GM19351 (cell line): ENCODE results near the gene SH2D5.

ENCODE experiments used
- ATAC-seq: cut with Tn5 transposase; IDR thresholded peaks from one replicate; pipeline ENCODE4 v1.9.1; 2021; ENCODE audit warnings: mild to moderate bottlenecking, moderate library complexity; ENCODE audit not compliant: unreplicated experiment

The SH2D5 gene

DNA sequence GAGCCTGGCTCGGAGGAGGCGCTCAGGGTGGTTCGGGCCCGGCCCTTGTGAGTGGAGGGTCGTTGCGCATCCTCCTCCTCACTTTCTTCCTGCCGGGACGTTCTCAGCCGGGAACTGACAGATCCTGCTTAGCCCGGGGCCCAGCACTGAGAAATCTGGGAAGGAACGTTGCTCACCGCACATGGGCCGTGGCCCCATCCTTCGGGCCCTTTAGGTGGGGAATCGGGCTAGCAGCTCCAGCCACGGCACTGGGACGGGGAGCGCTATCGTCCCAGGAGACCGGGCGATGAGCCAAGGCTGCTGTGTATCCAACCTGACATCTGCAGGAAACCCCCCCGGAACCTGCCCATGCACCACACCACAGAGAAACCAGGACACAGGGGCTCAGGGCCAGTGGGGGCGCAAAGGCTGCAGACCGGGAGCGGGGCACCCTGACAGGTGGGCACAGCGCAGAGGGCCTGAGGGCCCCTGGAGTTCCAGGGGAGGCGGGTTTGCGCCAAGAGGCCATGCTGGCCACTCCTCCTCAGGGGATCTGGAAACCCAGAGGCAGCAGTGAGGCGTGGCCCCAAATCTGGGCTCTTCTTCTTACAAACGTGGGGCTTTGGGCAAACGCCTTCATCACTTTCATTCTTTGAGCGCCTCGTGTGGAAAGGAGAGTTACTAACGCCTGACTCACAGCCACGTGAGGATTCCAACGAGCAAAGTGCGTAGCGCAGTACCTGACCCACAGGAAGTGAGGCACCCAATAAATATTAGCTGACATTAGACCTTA, at the start of gene SH2D5:
TSS of gene SH2D5 (minus strand) at position 116 of the 772 bp plus-strand sequence. CDS start 4,659 bp downstream, outside the sequence.
- peak; percentile 57 for ATAC-seq

DNA sequence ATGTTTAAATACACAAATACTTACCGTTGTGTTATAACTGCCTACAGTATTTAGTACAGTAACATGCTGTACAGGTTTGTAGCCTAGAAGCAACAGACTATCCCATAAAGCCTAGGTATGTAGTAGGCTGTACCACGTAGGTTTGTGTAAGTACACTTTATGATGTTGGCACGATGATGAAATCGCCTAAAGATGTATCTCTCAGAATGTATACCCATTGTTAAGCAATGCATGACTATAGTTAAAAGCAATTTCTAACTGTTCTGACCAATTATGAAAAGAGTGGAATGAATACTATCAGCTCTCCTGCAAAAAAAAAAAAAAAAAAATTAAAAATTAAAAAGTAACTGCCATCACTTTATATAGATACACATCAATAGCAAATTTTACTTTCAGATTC, 43.2 kb upstream of the SH2D5 start:
- no peak for ATAC-seq

DNA sequence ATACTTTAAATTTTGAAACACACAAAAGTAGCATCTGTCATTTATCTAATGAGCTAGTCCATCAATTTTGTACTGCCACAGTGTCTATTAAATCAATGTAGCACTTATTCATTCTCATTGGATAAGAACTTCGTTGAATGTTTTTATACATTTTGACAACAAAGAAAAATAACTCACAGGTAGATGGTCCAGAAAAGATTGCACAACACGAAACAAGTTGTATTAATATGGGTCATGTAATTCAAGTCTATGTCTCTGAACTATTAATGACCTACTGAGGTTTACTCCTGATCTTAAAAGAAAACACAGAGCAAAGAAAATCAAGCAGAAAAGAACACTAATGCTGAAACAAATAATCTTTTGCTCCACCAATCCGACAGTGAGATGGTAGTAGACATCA, 39.3 kb upstream of the SH2D5 start:
- ATAC-seq = no peak

DNA sequence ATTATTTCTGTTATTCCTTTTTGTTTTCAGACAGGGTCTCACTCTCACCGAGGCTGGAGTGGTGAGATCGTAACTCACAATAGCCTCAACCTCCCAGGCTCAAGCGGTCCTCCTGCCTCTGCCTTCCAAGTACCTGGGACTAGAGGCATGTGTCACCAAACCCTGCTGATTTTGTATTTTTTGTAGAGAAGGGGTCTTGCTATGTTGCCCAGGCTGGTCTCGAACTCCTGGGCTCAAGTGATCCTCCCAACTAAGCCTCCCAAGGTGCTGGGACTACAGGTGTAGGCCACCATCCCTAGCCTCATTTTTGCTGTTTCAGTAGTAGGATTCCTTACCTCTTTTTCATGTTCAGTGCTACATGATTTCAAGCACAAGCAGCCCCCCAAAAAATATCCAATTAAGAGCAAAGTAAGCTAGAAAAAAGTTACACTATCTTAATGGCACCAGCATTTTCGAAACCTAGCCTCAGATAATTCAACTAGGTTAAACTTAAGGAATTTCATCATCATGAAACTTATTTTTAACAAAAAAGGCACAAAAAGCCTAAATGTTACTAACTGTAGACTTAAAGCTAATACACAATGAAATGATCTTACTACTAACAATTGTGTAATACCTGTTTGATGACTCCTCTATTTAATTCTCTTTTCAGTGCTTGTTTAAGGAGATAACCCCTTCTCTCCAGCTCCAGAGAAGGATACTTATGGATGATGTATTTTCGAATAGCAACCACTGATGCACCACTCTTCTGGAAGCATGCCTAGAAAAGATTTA, 38.0 kb upstream of the SH2D5 start:
- ATAC-seq = no peak

DNA sequence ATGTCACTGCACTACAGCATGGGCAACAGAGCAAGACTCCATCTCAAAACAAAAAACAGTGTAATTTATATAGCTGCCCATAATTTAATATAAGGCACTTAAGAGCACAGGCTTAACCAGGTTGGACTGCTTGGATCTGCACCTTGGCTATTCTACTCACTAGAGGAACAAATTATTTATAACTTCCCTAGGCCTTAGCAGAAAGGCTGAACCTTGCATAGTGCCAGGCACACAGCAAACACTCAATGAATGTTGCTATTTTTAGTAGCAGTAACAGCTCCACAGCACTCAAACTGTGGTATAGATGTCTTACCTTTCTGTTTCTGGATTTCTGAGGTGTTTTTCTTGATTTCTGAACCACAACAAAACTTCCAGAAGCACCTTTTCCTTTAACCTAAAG, 34.8 kb upstream of the SH2D5 start:
- no peak for ATAC-seq

DNA sequence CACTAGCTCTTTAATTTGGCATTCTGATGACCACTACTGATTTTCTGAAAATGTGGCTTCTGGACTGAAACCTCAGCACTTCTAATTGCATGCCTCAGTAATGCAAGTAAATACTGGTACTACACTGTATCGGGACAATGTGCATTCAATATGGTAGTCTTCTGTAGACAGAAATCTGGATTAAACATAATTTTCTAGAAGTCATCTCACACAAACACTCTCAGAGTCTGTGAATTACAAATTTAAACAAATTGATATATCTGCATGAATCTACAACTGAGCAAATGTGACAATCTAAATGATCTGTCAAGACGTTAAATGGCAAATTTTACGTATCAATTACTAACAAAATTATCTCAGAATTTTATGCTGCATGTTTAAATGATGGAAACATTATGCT, 30.9 kb upstream of the SH2D5 start:
- no peak for ATAC-seq

DNA sequence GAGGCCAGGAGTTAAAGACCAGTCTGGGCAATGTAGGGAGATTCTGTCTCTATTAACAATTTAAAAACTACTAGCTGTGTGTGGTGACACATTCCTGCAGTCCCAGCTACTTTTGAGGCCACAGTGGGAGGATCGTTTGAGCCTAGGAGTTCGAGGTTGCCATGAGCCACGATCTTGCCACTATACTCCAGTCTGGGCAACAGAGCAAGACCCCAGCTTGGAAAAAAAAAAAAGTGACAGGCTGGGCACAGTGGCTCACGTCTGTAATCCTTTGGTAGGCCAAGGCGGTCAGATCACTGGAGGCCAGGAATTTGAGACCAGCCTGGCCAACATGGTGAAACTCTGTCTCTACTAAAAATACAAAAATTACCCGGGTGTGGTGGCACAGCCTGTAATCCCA, 27.8 kb upstream of the SH2D5 start:
- ATAC-seq = no peak

DNA sequence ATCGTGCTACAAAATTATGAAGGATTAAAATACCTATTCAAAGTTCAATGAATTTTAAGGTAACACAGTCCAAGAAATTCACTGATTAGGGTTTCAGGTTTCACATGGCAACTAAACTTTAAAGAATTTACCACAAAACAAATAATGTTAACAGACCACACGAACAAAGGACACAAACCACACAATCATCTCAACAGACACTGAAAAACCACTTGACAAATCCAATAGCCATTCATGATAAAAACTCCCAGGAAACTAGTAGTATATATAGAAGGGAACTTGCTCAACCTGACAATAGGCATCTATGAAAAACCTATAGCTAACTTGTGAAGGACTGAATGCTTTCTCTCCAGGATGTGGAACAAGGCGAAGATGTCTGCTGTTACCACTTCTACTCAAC, 21.1 kb upstream of the SH2D5 start:
- ATAC-seq = no peak

DNA sequence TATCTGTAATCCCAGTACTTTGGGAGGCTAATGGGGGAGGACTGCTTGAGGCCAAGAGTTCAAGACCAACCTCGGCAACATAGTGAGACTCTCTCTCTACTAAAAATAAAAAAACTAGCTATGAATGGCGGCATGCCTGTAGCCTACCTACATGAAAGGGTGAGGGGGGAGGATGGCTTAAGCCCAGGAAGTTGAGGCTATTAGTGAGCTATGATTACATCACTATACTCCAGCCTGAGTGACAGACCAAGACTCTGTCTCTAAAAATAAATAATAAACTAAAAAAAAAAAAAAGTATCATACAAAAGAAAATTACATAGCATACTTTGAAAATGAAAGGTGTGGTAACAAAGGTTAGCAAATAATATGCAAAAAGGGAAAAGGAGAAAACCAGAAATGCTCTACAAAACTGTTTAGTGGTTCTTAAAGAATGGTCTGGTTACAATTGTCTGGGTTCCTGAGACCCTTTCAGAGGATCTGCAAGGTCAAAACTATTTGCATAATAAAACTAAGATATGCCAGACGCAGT, 19.0 kb upstream of the SH2D5 start:
- ATAC-seq = no peak

DNA sequence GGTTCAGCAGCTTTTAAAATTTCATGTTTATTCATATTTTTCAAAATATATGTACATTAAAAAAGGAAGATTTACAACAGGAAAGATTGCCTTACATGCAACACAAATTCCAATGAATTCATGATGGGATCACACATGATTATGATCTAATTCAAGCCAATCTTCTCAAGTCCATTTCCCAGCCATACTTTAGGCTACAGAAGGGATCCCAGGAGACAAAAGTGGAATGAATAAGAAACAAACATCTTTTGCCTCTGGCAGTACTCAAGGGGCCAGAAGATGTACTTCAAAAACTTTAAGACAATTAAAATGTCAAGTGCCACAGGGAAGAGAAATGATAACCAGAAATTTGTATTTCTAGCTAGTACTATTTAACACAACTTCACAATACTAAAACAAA, 10.2 kb upstream of the SH2D5 start:
- ATAC-seq = no peak

DNA sequence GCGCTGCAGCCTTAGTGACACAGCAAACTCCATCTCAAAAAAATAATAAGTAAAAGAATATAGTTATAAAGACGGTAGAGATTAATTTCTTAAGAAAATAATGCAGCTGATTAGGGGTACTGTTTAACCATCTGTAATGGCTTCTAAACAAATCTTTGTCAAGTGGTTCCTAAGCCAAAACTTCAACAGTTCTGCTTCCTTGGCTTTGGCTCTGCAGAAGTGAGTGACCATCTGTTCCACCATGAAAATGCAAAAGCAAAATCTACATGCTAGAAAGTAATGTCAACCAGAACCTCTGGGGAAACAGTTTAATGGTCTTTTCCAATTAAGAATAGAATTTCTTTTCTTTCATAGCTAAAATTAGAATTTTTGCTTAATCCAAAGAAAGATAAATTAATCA, 8.3 kb upstream of the SH2D5 start:
- no peak for ATAC-seq

DNA sequence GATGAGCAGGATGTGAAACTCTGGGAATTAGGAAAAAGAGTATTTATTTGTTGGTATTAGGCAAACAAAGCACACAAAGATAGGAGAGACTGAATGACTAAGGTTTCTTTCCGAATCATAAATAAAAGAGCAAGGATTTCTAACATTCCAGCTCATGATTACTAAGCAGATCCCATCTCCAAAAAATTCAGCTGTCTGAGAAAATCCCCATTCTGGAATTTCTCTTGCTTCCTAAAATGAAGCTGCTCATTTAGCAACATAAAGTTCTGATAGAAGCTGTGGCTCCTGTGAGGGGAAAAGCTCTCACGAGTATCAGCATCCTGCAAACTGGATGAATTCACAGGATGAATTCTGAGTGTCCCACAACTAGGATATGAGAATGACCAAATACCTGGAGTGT, 6.7 kb upstream of the SH2D5 start:
- ATAC-seq = no peak

DNA sequence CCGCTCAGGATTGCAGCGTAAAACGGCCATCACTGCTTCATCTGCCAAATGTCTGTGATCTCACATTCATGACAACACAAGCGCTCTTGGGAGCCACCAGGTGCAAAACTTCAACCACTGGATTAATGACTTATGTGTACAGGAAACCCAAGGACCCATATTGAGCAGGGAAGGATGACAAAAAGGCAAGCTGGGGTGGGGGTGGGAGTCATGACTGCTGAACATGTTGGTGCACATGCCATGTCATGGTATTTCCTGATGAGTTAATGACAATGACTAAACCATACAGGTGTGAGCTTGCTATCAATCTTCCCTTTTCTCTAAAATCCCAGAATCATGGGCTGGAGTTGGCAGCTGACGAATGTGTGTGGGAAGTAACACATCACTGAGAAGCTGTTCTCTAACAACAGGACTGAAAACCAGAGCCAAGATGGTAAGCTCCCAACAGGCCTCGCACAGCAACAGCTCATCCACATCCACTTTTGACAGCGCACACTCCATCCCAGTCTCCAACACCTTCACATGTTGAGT, 3.1 kb upstream of the SH2D5 start:
- ATAC-seq = no peak

DNA sequence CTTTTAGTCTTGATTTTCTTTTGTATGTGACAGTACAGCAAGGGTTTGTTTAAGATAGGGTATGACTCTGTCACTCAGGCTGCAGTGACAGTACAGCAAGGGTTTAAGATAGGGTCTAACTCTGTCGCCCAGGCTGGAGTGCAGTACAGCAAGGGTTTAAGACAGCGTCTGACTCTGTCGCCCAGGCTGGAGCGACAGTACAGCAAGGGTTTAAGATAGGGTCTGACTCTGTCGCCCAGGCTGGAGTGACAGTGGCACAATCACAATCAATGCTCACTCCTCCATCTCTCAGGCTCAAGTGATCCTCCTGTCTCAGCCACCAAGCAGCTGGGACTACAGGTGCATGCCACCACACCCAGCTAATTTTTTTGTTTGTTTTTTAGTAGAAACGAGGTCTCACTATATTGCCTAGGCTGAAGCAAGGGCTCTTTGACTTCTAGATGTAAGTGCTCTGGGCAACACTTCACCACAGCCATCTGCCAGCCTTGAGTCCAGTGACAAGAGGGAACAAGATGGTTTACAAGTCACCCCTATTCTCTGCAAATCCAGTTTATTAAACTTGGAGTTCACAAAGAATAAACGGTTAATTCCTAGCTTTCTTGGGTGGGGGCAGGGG, 965 bp upstream of the SH2D5 start:
- no peak for ATAC-seq

DNA sequence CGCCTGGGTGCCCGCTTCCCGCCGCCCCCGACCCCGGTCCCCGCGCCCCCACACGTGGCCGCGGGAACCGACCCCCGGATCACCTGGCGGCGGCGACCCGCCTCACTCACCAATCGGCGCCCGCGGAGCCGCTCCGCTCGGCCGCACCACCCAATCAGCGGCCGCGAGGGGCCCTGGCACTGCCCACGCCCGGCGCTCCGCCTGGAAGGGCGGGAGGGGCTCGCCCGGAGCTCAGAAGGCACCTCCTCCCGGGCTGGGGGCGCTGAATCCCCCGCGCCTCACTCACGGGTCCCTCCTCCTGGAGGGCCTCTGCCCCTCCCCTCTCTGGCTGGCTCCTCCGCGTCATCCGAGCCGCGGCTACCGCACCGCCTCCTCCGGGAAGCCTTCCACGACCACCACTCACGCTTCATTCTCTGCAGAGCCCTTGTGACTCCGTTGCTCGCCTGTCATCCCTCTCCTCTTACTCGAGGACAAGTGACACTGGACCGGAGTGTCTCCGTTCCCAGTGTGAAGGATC, 374 bp downstream of the SH2D5 start:
- no peak for ATAC-seq

DNA sequence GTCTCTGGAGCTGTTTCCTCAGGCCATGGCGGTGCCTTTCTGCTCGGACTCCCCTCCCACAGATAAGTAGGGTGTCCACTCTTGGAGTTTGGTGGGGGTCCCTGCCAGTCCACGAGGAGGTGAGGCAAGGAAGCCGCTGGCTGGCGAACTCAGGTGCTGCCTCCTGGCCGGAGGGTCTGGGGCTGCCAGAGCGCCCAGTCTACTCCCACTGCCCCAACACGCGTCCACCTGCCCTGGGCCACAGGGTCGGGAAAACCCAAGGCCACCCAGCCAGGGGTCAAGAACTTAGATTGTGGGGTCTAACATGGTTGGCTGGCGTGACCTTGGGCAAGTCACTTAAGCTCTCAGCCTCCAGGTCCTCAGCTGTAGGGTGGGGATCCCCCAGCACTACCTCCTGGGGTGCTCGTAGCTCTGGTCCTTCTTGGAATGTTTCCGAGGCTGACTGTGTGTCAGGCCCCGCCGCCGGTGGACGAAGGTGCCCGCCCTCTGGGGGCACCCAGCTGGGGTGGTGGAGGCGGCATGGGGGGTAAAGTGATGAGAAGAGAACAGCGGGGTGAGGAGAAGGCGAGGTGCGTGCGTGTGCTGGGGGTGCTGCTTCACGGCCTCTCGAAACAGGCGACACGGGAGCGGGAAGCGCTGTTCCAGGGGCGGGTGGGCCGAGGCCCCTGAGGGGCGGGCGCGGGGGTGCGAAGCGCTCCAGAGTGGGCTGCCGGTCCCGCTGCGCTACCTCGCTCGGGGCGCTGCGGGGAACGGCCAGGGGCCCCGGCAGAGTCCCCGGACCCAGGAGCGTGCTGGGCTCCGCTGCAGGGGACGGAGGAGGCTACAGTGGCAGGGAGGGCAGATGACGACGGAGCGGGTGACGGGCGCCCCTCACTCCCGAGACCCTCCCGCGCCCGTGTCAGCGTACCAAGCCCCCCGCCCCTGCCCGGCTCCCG, 1.2 kb downstream of the SH2D5 start:
- no peak for ATAC-seq

DNA sequence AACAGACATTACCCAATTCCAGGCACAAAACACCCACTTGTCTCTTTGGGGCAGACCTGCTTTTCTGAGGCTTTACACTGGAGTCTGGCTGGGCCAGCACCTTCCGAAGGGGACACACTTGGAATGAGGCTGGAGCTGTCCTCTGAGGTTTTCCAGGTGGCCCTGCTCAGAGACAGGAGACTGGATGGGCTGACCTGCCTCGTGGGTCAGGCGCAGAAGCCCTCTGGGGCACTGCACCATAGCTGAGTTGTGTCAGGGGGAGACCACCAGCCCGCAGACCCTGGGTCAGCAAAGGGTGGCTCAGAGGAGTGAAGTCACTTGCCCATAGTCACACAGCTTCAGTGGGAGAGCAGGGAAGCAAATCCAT, 1.8 kb downstream of the SH2D5 start:
- no peak for ATAC-seq

DNA sequence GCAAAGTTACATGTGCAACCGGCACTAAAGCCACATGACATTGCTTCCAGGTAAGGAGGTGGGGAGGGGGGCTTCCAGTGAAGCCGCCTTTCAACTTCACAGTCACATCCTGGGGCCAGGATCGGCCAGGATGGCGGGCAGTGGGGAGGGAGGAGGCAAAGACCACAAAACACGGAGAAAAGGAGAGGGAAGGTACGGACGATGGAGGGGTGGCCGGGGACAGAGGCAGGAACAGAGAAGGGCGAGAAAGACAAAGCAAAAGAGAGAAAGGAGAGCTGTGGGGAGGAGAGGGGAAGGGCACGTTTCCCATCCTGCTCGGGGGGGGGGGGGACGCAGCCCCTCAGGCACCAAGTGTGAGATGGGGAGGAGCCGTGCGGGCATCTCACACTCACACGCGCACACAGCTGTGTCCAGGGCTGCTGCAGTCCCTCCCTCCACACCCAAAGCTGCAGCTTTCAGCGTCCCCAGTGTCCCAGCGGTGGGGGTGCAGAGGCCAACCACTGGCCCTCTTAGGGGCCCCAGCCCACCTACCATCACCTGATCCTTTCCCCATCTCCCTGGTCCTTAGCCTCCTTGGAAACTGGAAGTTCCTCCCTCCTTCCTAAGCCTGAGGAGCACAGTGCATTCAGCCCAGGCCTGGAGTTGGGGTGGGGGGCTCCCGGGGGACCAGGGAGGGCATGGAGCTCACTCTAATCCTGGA, 2.4 kb downstream of the SH2D5 start:
- no peak for ATAC-seq

DNA sequence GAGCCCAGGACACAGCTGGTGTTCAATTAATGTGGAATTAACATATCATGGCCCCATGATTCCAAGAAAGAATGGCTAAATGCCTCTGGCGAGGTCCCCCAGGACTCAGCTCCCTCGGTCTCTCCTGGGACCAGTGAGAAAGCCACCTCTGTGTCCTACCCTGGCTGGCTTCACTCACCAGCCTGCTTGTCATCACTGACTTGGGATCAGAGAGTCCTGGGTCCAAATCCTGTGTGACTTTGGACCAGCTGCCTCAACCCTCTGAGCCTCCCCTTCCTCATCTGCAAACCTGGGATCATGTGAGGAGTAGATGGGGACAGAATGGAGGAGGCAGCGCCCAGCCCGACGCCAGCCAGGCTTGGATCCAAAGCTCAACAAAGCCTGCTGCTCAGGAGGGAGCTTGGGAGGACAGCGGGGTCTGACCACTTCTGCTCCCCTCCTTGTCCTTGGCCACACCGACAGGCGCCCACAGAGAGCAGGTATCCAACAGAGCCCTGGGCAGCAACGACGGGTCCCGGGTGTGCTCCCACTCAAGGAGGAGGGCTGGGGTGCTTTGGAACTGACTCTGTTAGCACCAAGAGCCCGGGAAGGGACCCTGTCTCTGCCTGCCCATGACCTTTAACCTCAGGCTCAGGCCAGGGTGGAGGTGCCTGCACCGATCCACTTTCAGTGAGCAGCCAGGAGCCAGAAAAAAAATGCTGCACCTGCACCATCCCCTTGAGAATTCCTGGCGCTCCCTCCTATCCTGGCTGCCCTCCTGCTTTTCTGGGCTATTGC, 3.2 kb downstream of the SH2D5 start:
- ATAC-seq = no peak
